A673 (cell line): ENCODE measurements around the gene PSMG3.

ENCODE experiments used
- EZH2 ChIP-seq: fragments of 200-600 bp; sonication (generic); IDR thresholded peaks from 2 replicates; pipeline ENCODE4 v1.6.1; 2017; ENCODE audit warnings: borderline replicate concordance, low read depth, mild to moderate bottlenecking, mixed read lengths, antibody characterized with exemption, low read length; ENCODE audit not compliant: poor library complexity, severe bottlenecking
- TF ChIP-seq, protein P1 (sequence below): fragments of 300-800, 200-600 bp; sonication (generic); conservative IDR thresholded peaks from 2 replicates; pipeline ENCODE4 v1.5.1; 2017; ENCODE audit warnings: low read depth, mild to moderate bottlenecking, antibody characterized with exemption, low read length, moderate library complexity, mixed read lengths

GRCh38 chr7:1586126-1586826 is 16.4 kb upstream of the PSMG3 start:
- TF ChIP-seq, protein P1, sequence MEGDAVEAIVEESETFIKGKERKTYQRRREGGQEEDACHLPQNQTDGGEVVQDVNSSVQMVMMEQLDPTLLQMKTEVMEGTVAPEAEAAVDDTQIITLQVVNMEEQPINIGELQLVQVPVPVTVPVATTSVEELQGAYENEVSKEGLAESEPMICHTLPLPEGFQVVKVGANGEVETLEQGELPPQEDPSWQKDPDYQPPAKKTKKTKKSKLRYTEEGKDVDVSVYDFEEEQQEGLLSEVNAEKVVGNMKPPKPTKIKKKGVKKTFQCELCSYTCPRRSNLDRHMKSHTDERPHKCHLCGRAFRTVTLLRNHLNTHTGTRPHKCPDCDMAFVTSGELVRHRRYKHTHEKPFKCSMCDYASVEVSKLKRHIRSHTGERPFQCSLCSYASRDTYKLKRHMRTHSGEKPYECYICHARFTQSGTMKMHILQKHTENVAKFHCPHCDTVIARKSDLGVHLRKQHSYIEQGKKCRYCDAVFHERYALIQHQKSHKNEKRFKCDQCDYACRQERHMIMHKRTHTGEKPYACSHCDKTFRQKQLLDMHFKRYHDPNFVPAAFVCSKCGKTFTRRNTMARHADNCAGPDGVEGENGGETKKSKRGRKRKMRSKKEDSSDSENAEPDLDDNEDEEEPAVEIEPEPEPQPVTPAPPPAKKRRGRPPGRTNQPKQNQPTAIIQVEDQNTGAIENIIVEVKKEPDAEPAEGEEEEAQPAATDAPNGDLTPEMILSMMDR, result no peak
- no peak for TF ChIP-seq EZH2
